Tibial artery (tissue), 4 donors: Measurements from ENCODE around the gene PLPP6.

ENCODE experiments used
- DNase-seq, 2 donors: peaks; one replicate each; pipeline ENCODE4 v3.0.0-alpha.2; 2019
- H3K27ac ChIP-seq, 2 donors: fragments of 200-600 bp; sonication (generic) in 1 of 2; 1 replicate in 1 of 2; 2 replicates in 1 of 2; pipeline ENCODE4 v1.5.1; 2018 to 2019; ENCODE audit warnings: mild to moderate bottlenecking in 1 of 2
- H3K27me3 ChIP-seq, 2 donors: fragments of 200-600 bp; sonication (generic) in 1 of 2; one replicate each; pipeline versions ENCODE4 v1.5.1 to v1.6.0; 2016 to 2019
- H3K36me3 ChIP-seq, 3 donors: fragments of 200-600 bp; sonication (generic) in 2 of 3; one replicate each; pipeline ENCODE4 v1.5.1; 2016 to 2019; ENCODE audit warnings: mild to moderate bottlenecking in 2 of 3
- H3K4me1 ChIP-seq, 4 donors: fragments of 200-600 bp; sonication (generic) in 2 of 4; 1 replicate in 3 of 4; 2 replicates in 1 of 4; pipeline ENCODE4 v1.5.1; 2016 to 2019
- H3K4me3 ChIP-seq, 2 donors: fragments of 200-600 bp; sonication (generic) in 1 of 2; 1 replicate in 1 of 2; 2 replicates in 1 of 2; pipeline ENCODE4 v1.5.1; 2018 to 2019; ENCODE audit warnings: mild to moderate bottlenecking in 2 of 2
- H3K9me3 ChIP-seq, 3 donors: fragments of 200-600 bp; sonication (generic) in 1 of 3; one replicate each; pipeline ENCODE4 v1.5.1; 2016 to 2019
- intact Hi-C: fragments of 100-400 bp; cut with DNase I; formaldehyde crosslinking; loops from one replicate; pipeline ENCODE4 v1.15.0; 2023; ENCODE audit warnings: low total_unique reads
- TF ChIP-seq, protein P1 (sequence below), 2 experiments: fragments of 200-600 bp in 1 of 2; fragments of 450-650 bp in 1 of 2; IDR thresholded peaks; one replicate each; pipeline ENCODE4 v1.5.1; 2017 to 2019; ENCODE audit warnings: antibody characterized with exemption in 2 of 2, mild to moderate bottlenecking in 1 of 2, moderate library complexity in 1 of 2

The PLPP6 gene

DNA sequence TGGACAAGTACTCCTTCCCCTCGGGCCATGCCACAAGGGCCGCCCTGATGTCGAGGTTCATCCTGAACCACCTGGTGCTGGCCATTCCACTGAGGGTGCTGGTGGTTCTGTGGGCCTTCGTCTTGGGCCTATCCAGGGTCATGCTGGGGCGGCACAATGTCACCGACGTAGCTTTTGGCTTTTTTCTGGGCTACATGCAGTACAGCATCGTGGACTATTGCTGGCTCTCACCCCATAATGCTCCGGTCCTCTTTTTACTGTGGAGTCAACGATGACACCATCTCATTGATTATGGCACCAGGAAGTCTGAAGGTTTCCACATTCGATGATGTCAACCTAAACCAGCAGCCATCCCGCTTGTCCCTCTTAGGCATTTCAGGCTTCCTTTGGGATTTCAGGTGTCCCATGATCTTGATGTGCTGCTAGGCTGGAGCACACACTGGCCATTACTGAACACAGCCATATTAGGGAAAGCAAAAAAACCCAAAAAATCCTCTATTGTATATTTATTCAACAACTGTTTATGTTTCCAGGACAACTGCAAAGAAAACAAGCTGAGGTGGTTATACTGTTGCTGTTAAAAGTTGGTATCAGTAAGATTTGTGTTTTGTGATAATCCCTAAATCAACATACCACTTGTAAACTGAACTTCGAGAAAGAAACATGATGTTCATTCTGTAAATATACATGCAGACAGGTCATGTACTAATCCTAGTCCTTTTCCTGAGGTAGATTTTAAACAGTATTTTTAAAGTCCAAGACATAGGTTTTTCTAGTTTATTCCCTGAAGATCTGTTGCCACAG is 1.1 kb downstream of the PLPP6 start:
- Histone ChIP-seq H3K27ac (peak overlapping the region; percentile 81 to 89), H3K9me3 (no peaks in the 10 kb centered on the region), H3K27me3 (no peaks in the 10 kb centered on the region), H3K4me3 (peak overlapping the region; percentile 83 to 89), H3K4me1 (peaks cover 0 to 47% (median 28%) of the 10 kb centered on the region in 4 donors), H3K36me3 (no peaks in the 10 kb centered on the region)
- TF ChIP-seq, protein P1, sequence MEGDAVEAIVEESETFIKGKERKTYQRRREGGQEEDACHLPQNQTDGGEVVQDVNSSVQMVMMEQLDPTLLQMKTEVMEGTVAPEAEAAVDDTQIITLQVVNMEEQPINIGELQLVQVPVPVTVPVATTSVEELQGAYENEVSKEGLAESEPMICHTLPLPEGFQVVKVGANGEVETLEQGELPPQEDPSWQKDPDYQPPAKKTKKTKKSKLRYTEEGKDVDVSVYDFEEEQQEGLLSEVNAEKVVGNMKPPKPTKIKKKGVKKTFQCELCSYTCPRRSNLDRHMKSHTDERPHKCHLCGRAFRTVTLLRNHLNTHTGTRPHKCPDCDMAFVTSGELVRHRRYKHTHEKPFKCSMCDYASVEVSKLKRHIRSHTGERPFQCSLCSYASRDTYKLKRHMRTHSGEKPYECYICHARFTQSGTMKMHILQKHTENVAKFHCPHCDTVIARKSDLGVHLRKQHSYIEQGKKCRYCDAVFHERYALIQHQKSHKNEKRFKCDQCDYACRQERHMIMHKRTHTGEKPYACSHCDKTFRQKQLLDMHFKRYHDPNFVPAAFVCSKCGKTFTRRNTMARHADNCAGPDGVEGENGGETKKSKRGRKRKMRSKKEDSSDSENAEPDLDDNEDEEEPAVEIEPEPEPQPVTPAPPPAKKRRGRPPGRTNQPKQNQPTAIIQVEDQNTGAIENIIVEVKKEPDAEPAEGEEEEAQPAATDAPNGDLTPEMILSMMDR (IDR thresholded peaks at IDR 0.05), result no peak
- intact Hi-C loops, result loop anchor here (5.0 to 10.0 kb wide), 3 partner anchors 79 to 782 kb away; partner anchors contain the start of gene AK3
- no peak for DNase-seq

DNA sequence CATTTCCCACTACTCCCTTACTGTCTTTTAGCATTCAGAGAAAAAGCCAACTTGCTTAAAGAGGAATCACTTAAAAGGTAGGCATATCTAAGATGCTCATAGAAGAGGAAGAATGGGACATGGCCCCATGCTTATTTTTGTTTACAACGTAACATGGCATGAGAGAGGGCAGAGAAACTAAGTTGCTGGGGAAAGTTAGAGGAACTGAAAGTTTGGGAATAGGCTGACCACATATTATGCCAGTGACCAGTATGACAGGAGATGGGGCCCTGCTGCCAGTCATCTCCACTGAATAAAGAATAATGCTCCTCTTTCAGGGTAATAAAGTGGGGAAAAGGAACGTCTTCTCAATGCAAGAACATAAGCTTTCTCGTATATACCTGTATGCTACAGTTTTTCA is 1.9 kb downstream of the PLPP6 start:
- Histone ChIP-seq H3K9me3 (no peaks in the 10 kb centered on the region), H3K4me3 (no peak overlapping the region), H3K27ac (peak overlapping the region in 1 of 2 donors; percentile 89), H3K36me3 (no peaks in the 10 kb centered on the region), H3K27me3 (no peaks in the 10 kb centered on the region), H3K4me1 (peaks cover 0 to 47% (median 28%) of the 10 kb centered on the region in 4 donors)
- DNase-seq, result no peak
- intact Hi-C loops, result loop anchor here (5.0 to 10.0 kb wide), 3 partner anchors 78 to 781 kb away; partner anchors contain the start of gene AK3
- TF ChIP-seq, protein P1 (IDR thresholded peaks at IDR 0.05), result no peak

DNA sequence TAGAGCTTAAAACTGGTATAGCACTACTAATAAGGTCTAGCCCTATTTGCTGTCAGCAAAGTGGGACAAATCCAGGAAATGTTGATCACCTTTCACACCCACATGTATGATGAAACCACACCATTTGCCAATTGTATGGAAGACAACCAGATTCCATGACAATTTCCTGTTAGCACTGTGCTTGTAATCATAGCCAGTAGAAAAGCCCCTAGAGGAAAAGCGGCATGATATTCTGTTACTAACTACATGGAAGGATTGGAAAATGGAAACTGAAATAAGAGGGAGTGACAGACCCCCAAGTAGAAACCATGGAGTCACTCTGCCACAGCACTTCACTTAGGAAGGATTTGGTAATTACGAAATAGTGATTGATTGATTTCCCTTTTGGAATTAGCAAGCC is 3.3 kb downstream of the PLPP6 start:
- DNase-seq, result no peak
- intact Hi-C loops, result loop anchor here (10.0 kb wide), 2 partner anchors 371 to 779 kb away; no protein-coding TSS in a partner anchor
- Histone ChIP-seq H3K4me1 (peaks cover 0 to 47% (median 28%) of the 10 kb centered on the region in 4 donors), H3K27ac (peak overlapping the region in 1 of 2 donors; percentile 6), H3K4me3 (no peak overlapping the region), H3K9me3 (no peaks in the 10 kb centered on the region), H3K27me3 (no peaks in the 10 kb centered on the region), H3K36me3 (no peaks in the 10 kb centered on the region)
- TF ChIP-seq, protein P1 (IDR thresholded peaks at IDR 0.05), result no peak

DNA sequence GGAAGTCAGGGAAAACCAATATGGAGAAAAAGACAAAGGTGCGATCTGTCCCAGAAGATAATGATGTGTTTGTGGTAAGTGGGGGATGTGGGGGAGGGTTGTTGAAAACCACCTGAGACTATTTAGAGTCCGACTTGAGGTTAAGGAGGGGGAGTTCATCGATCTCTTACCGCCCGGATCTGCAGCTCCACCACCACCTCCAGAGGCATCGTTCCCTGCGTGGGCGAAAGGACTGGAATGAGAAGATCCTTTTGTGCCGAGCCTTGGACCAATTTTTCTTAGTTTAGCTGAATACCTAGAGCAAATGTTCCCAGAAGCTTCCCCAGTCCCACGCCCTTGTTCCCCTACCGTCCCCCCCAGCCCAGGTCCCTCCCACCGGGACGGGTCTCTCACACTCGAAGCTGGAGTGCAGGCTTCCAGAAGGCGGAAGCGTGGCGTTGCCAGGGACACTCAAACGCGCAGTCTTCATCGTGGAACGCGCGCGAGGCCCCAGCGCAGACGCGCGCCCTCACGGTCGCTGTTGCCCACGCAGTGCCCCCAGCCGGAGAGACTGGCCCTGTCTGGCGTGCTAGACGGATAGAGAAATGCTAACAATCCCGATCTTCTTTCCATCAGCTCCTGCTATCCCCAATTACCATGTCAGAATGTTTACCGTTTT is 4.1 kb downstream of the PLPP6 start, which contains the start of gene SPATA6L:
SPATA6L (minus strand) TSS at position 439 of the 658 bp plus-strand sequence; CDS start at position 209, 230 bp downstream.
- intact Hi-C loops, result loop anchor here (10.0 kb wide), 2 partner anchors 371 to 779 kb away; no protein-coding TSS in a partner anchor
- peak within 1 kb of the TSS; percentile 48 to 55 for H3K4me3 ChIP-seq
- H3K27ac ChIP-seq, result peak within 1 kb of the TSS; percentile 53 to 63
- H3K9me3 ChIP-seq, result no peaks in the 10 kb centered on the region
- peaks cover 0 to 43% (median 27%) of the 10 kb centered on the region in 4 donors for H3K4me1 ChIP-seq
- DNase-seq, result peak; percentile 65 to 79
- H3K27me3 ChIP-seq, result no peaks in the 10 kb centered on the region
- TF ChIP-seq, protein P1 (IDR thresholded peaks at IDR 0.05), result no peak
- no peaks in the 10 kb centered on the region for H3K36me3 ChIP-seq

DNA sequence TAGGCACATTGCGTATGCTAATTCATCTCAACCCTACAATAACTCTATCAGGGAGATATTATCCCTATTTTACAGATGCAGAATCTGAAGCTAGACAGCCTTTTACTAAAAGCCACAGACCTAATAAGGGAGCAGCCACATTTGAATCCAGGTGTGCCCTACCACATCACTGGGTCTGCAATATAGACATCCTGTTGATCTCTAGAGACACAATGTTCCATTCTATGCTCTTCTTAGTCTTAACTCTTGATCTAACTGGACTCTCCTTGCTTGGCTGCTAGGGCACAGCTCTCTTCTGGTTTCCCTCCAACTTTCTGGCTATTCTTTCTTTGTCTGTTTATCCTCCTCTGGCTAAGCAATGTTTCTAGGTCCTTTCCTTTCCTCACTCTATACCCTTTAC is 5.6 kb downstream of the PLPP6 start:
- H3K27ac ChIP-seq, result no peak overlapping the region
- no peaks in the 10 kb centered on the region for H3K36me3 ChIP-seq
- H3K27me3 ChIP-seq, result no peaks in the 10 kb centered on the region
- intact Hi-C loops, result loop anchor here (10.0 kb wide), 2 partner anchors 373 to 777 kb away; no protein-coding TSS in a partner anchor
- DNase-seq, result no peak
- no peak overlapping the region for H3K4me3 ChIP-seq
- H3K9me3 ChIP-seq, result no peaks in the 10 kb centered on the region
- H3K4me1 ChIP-seq, result peaks cover 0 to 34% (median 24%) of the 10 kb centered on the region in 4 donors
- TF ChIP-seq, protein P1 (IDR thresholded peaks at IDR 0.05), result no peak
